Stimulated activated naive CD8-positive, alpha-beta T cell treated with anti-CD3 and anti-CD28 coated beads, Interleukin-15, amount 100 ng/mL, for 72 hours (primary cell): ENCODE results near the gene WDR59.
A peak's percentile ranks its signal among the peaks of the same experiment; 100 is the strongest.

Experiments
- ATAC-seq: fragments of 150-1000 bp; cut with Tn5 transposase; 2 replicates; pipeline ENCODE4 v1.10.0; 2021; ENCODE audit warnings: mild to moderate bottlenecking, moderate library complexity
- DNase-seq, 2 donors: peaks; one replicate each; pipeline ENCODE4 v3.0.0; 2021 to 2022
- H3K27ac Mint-ChIP-seq, 2 donors: one replicate each; pipeline ENCODE4 v1.8.0; 2022; ENCODE audit warnings: mild to moderate bottlenecking in 2 of 2, mixed read lengths in 2 of 2, moderate library complexity in 2 of 2
- H3K27me3 Mint-ChIP-seq: one replicate; pipeline ENCODE4 v1.8.0; 2022; ENCODE audit warnings: mixed read lengths
- H3K4me1 Mint-ChIP-seq: one replicate; pipeline ENCODE4 v1.8.0; 2022; ENCODE audit warnings: mild to moderate bottlenecking, mixed read lengths
- H3K4me3 Mint-ChIP-seq, 2 donors: one replicate each; pipeline ENCODE4 v1.8.0; 2022; ENCODE audit warnings: mild to moderate bottlenecking in 2 of 2, mixed read lengths in 2 of 2, moderate library complexity in 1 of 2
- H3K9me3 Mint-ChIP-seq, 2 donors: one replicate each; pipeline ENCODE4 v1.8.0; 2022; ENCODE audit warnings: mixed read lengths in 2 of 2

Gene WDR59

DNA sequence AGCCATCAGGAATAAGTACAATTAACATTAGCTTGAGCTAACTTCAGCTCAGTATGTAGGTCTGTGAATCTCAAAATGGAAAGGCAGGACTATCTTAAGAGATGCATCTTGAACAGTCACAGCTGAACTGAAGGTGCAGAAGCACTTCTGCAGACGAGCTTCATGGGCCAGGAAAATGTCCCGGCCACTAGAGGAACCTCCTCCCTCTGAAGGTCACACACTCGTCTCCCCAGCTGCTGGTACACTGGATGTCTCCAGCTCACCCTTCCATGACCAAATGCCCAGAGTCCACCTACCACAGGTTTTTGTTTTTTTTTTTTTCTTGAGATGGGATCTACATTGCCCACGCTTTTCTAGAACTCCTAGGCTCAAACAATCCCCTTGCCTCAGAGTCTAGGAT lies 33.2 kb downstream of the WDR59 start:
- Mint-ChIP-seq H3K27ac (no peak overlapping the region), H3K4me1 (no peaks in the 10 kb centered on the region), H3K27me3 (no peaks in the 10 kb centered on the region), H3K9me3 (no peaks in the 10 kb centered on the region), H3K4me3 (no peak overlapping the region)
- DNase-seq (no peak), ATAC-seq (no peak)

DNA sequence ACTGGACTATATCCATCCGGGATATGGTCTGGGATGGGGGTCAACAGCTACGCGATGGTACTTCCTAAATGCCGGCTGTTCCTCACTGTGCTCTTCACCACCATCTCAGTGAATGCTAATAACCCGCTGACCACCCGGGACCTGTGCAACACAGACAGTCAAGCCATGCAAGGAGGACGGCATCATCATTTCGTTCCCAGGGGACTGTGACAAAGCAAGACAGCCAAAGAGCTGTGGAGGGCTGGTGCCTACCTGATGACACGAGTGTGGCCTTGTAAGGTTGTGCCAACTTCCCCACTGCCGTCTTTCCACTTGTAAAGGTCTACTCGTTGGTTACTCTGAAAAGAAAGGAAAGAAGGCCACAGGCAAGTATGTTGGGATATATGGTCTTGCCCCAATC lies 33.7 kb downstream of the WDR59 start:
- H3K9me3 Mint-ChIP-seq, result no peaks in the 10 kb centered on the region
- no peak for ATAC-seq
- H3K27ac Mint-ChIP-seq, result no peak overlapping the region
- no peaks in the 10 kb centered on the region for H3K4me1 Mint-ChIP-seq
- no peak for DNase-seq
- no peak overlapping the region for H3K4me3 Mint-ChIP-seq
- H3K27me3 Mint-ChIP-seq, result no peaks in the 10 kb centered on the region

DNA sequence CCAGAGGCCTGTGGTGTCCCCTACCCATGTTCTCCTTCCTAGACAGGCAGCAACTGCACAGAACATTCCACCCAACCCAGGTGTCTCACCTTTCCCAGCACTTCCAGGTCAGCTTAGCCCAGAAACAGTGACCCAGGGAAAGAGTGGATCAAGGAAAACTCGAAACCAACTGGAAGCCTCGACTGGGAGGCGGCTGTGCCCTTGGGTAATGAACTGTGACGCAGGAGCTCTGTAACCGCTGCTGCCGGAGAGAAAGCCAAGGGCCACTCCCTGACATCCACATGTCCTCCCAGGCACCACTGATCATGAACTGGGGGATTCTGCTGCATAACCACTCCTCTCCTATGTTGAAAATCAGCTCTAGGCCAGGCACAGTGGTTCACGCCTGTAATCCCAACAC lies 34.4 kb downstream of the WDR59 start:
- Mint-ChIP-seq H3K27ac (no peak overlapping the region), H3K9me3 (no peaks in the 10 kb centered on the region), H3K4me1 (no peaks in the 10 kb centered on the region), H3K27me3 (no peaks in the 10 kb centered on the region), H3K4me3 (no peak overlapping the region)
- ATAC-seq (no peak), DNase-seq (no peak)

DNA sequence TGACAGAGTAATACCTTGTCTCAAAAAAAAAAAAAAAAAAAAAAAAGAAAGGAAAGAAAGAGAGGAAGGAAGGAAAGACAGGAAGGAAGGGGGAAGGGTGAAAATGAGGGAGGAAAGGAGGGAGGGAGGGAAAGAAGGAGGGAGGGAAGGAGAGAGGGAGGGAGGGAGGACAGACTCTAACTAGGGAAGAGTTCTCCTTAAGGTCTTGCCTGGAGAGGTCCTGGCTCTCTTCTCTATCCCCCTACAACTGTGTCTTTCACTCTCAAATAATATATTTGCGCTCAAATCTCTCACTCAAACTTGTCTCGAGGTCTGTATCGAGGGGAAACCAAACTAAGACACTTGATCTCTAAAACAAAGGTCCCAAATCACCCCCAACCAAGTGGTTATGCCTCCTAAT lies 35.6 kb downstream of the WDR59 start:
- DNase-seq (no peak), ATAC-seq (no peak)
- Mint-ChIP-seq H3K9me3 (no peaks in the 10 kb centered on the region), H3K27ac (no peak overlapping the region), H3K4me3 (no peak overlapping the region), H3K27me3 (no peaks in the 10 kb centered on the region), H3K4me1 (no peaks in the 10 kb centered on the region)

DNA sequence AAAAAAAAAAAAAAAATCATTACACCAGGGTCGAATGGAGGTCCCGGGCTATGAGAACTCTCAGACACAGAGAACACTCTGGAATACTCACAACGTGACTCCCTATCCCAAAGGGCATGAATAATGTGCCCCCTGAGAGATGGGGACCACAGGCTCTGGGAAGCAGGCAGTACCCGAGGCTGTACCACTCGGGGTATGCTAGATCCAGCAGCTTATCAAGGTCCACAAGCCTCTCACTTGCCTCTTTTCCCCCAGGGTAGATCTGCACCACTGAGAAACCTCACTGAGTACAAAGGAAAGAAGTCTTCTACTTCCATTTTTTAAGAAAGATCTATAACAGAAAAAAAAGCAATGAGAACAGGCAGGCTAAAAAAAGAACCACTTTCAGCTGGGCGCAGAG lies 40.5 kb downstream of the WDR59 start:
- Mint-ChIP-seq H3K4me1 (no peaks in the 10 kb centered on the region), H3K27me3 (no peaks in the 10 kb centered on the region), H3K9me3 (no peaks in the 10 kb centered on the region), H3K4me3 (no peak overlapping the region), H3K27ac (no peak overlapping the region)
- DNase-seq, result no peak
- no peak for ATAC-seq

DNA sequence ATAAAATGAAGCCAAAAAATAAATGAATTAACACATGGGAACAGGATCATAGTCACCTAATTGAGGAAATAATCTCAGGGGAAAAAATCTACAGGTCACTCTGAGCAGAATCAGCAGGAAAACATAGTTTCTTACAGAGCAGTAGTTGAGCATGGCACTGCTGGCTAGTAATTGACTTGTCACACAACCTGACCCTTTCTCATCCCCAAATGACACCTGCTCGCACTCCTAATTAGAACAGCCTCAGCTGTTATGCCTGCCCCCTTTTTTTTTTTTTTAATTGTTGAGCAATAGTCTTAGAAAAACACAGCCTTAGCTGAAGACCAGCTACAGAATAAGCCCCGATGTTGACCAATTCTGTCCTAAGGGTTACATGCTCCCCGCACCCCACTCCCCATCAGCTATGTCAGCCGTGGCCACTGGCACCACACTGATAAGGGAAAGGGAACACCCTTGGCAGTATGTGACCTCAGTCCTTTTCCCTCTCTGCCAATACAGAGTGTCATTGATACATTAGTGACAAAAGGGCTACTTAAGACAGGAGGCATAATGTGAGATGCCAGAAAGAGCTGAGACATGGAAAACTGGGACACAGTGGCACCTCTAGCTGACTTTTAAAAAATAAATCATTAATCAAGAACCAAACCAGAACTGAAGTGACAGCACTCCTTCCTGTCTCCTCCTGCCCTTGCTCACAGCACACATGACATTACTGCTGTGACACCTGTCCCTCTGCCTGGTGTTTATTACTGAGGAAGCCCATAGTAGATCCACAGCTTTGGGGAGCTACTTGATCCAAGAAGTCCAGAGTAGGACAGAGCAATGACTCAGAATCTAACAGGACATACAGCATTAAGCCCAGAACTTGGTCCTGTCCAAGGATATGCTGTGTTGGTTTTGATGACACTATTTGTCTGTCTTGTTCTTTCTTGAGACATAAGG lies 41.7 kb downstream of the WDR59 start:
- Mint-ChIP-seq H3K4me3 (no peak overlapping the region), H3K27ac (peak overlapping the region in 1 of 2 donors; percentile 59), H3K27me3 (no peaks in the 10 kb centered on the region), H3K9me3 (no peaks in the 10 kb centered on the region), H3K4me1 (no peaks in the 10 kb centered on the region)
- ATAC-seq (no peak), DNase-seq (no peak)

DNA sequence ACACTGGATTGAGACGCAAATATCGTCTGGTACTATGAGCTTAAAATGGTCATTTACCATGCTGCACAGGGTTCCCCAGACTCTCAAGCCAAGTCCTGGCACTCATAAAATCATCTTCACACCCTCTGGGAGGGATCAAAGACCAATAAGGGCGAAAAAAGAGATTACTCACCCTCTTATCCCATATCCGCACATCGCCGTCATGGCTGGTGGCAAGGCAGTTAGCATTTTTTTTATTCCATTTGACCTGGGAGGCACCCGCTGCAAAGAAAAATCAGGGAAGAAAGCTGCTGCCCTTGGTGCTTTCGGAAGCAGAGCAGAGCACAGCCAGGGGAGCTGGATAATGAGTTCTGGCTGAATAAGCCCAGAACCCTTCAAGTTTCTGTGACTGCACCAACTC lies 42.4 kb downstream of the WDR59 start:
- H3K27me3 Mint-ChIP-seq, result no peaks in the 10 kb centered on the region
- H3K9me3 Mint-ChIP-seq, result no peaks in the 10 kb centered on the region
- H3K4me3 Mint-ChIP-seq, result no peak overlapping the region
- no peaks in the 10 kb centered on the region for H3K4me1 Mint-ChIP-seq
- DNase-seq, result no peak
- peak overlapping the region in 1 of 2 donors; percentile 59 for H3K27ac Mint-ChIP-seq
- no peak for ATAC-seq

DNA sequence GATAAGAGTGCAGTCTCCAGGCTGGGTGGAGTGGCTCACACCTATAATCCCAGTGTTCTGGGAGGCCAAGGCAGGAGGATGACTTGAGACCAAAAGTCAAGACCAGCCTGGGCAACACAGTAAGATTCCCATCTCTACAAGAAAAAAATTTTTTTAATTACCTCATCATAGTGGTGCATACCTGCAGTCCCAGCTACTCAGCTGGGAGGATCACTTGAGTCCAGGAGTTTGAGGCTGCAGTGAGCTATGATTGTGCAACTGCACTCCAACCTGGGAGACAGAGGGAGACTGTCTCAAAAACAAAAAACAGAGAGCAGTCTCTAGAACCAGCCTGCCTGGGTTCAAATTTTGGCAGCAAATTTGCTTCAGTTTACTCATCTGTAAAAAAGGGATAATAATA lies 45.2 kb downstream of the WDR59 start:
- H3K4me1 Mint-ChIP-seq, result no peaks in the 10 kb centered on the region
- no peaks in the 10 kb centered on the region for H3K27me3 Mint-ChIP-seq
- DNase-seq (no peak), ATAC-seq (no peak)
- H3K9me3 Mint-ChIP-seq, result no peaks in the 10 kb centered on the region
- no peak overlapping the region for H3K4me3 Mint-ChIP-seq
- H3K27ac Mint-ChIP-seq, result no peak overlapping the region

DNA sequence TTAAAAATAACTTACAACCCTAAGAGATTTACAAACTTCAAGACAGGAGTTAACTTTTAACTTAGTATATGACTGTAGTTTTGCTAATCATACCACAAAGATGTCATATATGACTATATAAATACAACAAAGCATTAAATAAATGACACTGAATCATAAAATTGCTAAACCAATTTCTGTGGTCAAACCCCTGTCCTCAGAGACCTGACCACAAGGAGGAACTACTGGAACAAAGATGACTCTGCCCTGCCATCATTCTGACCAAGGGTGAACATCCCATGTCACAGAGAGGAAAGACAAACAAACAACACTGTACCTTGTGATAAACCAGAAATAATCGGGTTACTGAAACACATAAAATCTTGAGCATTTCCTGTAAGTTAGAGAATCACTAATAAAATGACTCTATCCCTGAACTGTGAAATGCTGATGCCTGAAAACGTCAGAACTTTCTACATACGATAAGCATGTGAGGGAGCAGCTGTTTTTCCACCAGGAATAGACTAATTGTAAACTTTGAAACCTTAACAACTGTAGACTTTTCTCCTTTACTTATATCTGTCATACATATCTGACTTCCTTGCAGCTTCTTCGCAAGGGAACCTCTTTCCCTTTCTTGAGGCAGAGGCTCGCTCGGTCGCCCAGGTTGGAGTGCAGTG lies 47.9 kb downstream of the WDR59 start:
- H3K4me1 Mint-ChIP-seq, result no peaks in the 10 kb centered on the region
- no peak overlapping the region for H3K4me3 Mint-ChIP-seq
- ATAC-seq, result peak; percentile 99
- H3K9me3 Mint-ChIP-seq, result no peaks in the 10 kb centered on the region
- H3K27me3 Mint-ChIP-seq, result no peaks in the 10 kb centered on the region
- peak in 1 of 2 donors; percentile 48 for DNase-seq
- peak overlapping the region in 1 of 2 donors; percentile 36 for H3K27ac Mint-ChIP-seq

DNA sequence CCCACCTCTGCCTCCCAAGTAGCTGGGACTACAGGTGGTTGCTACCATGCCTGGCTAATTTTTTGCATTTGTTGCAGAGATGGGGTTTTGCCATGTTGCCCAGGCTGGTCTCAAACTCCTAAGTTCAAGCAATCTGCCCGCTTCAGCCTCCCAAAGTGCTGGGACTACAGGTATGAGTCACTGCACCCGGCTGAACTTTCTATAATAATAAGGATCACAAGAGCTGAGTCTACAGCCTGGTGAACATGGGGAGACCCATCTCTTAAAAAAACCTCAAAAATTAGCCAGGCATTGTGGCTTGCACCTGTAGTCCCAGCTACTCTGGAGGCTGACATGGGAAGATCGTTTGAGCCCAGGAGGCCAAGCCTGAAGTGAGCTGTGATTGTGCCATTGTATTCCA lies 53.5 kb downstream of the WDR59 start:
- Mint-ChIP-seq H3K27me3 (no peaks in the 10 kb centered on the region), H3K27ac (no peak overlapping the region), H3K4me3 (no peak overlapping the region), H3K9me3 (no peaks in the 10 kb centered on the region), H3K4me1 (no peaks in the 10 kb centered on the region)
- DNase-seq (no peak), ATAC-seq (no peak)

DNA sequence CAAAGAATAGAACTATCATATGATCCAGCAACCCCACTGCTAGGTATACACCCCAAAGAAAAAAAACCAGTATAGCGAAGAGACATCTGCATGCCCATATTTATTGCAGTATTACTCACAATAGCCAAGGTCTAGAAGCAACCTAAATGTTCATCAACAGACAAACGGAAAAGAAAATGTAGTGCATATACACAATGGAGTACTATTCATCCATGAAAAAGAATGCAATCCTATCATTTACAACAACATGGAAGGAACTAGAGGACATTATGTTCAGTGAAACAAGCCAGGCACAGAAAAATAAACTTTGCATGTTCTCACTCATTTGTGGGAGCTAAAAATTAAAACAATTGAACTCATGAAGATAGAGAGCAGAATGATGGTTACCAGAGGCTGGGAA lies 55.3 kb downstream of the WDR59 start:
- no peak for DNase-seq
- H3K27me3 Mint-ChIP-seq, result no peaks in the 10 kb centered on the region
- no peak overlapping the region for H3K4me3 Mint-ChIP-seq
- ATAC-seq, result no peak
- no peaks in the 10 kb centered on the region for H3K4me1 Mint-ChIP-seq
- no peak overlapping the region for H3K27ac Mint-ChIP-seq
- H3K9me3 Mint-ChIP-seq, result no peaks in the 10 kb centered on the region

DNA sequence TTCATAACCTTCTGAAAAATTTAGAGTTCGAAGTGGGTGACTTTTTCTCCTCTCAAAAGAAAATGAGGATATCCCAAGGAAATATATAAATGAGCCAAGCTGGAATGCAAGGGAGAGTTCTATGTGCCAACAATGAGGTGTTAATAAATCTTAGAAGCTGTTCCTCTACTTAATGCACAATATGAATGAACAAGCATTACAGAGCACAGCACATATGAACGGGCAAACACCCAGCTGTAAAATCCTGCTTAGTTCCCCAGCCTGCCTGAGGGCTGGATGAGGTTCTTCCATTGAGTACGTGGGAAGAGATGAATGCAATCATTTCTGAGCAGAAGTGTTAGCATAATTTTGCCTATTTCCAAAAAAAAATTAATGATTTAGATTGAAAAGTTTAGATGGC lies 58.1 kb downstream of the WDR59 start:
- Mint-ChIP-seq H3K27me3 (no peaks in the 10 kb centered on the region), H3K4me3 (no peak overlapping the region), H3K9me3 (no peaks in the 10 kb centered on the region), H3K4me1 (no peaks in the 10 kb centered on the region), H3K27ac (peak overlapping the region in 1 of 2 donors; percentile 42)
- DNase-seq (no peak), ATAC-seq (no peak)

DNA sequence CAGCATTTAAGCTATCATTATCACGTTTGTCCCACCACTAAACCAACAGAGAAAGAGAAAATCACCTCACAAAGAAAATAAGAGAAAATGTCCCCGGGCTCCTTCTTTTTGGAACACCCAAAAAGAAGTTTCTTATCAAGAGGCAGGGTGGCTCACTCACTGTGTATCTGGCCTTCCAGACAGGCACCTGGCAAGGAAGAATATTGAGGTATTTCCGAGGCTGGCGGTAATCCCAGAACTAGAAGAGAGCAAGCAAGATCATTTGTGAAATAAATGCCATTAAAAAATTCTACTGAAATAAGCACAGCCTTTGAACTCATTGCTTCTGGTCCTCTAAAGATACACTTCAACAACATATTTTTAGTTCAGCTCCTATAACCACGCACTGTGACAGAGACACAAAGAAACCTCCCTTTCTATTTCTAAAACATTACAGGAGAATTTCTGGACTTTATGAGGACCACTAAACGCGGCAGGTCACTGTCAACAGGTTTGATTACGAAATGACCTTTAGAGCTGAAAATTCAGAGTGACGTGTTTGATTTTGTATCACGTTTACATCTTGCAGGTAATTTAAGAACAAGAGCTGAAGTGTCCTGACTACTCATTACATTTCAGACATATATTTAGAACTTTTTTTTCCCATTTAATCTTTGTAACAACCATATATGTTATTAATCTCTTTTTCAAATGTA lies 61.0 kb downstream of the WDR59 start:
- Mint-ChIP-seq H3K27ac (no peak overlapping the region), H3K9me3 (no peaks in the 10 kb centered on the region), H3K27me3 (no peaks in the 10 kb centered on the region), H3K4me3 (no peak overlapping the region), H3K4me1 (no peaks in the 10 kb centered on the region)
- no peak for ATAC-seq
- DNase-seq, result no peak

DNA sequence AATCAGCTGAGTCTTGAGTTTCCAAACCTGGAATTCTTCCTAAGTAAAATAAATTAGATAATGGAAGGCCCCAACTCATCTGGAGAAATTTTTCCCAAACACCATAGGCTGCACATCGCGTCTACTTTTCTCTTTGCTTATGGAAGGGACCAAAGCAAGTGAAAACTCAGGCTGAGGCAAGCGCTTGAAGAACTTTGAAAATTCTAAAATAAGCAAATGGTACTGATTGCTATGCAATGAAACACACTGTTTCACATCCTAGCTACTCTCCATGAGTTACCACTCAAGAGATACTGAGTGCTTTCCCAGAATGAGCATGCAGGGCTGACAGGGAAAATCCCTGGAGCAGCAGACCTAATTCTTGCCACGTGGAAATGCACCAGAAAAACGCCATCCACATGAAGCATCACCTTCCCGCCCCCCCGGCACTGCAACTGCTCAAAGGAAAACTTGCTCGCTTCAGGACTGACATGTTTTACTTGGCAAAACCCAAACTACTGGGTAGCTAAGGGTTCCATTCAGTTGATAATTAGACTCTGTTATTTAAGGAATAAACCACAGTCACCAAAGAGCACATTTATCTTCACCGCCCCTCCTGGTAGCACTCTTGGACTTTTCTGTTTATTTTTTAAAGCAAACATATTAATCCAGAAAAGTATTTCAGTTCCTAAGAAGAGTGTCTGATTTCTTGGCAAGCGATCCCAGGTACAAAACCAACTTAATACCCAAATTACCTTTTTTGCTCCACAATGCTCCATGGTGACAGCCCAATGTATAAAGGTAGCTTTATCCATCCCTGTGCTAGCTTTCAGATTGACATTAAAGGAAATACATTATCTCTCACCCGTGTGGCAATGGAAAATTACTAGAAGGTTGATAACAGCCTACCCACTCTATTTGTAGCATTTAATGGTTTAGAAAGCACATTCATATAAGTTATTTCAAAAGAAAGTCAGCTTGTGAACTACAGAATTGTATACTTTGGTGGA lies 62.5 kb downstream of the WDR59 start:
- H3K9me3 Mint-ChIP-seq, result no peaks in the 10 kb centered on the region
- H3K4me3 Mint-ChIP-seq, result no peak overlapping the region
- peak overlapping the region in 1 of 2 donors; percentile 42 for H3K27ac Mint-ChIP-seq
- DNase-seq (no peak), ATAC-seq (no peak)
- no peaks in the 10 kb centered on the region for H3K27me3 Mint-ChIP-seq
- no peaks in the 10 kb centered on the region for H3K4me1 Mint-ChIP-seq

DNA sequence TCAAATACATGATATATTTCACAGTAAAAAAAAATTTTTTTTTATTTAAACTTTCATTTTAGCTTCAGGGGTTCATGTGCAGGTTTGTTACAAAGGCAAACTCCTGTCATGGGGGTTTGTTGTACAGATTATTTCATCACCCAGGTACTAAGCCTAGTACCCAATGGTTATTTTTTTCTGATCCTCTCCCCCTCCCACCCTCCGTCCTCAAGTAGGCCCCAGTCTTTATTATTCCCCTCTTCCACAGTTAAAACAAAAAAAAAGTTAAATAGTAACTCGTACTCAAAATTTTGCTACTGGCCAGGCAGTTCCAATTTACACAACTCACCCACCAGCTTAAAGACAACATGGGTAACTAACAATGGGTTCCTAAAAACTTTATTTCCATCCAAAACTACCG lies 63.9 kb downstream of the WDR59 start:
- Mint-ChIP-seq H3K27me3 (no peaks in the 10 kb centered on the region), H3K9me3 (peaks cover 0 to 2% of the 10 kb centered on the region in 2 donors), H3K4me3 (no peak overlapping the region), H3K27ac (no peak overlapping the region), H3K4me1 (no peaks in the 10 kb centered on the region)
- no peak for DNase-seq
- no peak for ATAC-seq
